ENCODE results near the gene MAGED2. TPM values are rescaled to one million over a fixed set of nuclear protein-coding genes. Genes with fewer than 3 reads are reported as not detected.

Gene MAGED2
- total RNA-seq, 1 experiment from 2014 or later, result 136 TPM

- TF ChIP-seq HMGXB4 (CRISPR knock-in tag; IDR thresholded peaks at IDR 0.05), result no peak
- no peak for TF ChIP-seq ZNF232 (CRISPR knock-in tag; IDR thresholded peaks at IDR 0.05)
- no peak for TF ChIP-seq CBFB (CRISPR knock-in tag; IDR thresholded peaks at IDR 0.05; ENCODE audit: low read depth)
- TF ChIP-seq, protein P1, sequence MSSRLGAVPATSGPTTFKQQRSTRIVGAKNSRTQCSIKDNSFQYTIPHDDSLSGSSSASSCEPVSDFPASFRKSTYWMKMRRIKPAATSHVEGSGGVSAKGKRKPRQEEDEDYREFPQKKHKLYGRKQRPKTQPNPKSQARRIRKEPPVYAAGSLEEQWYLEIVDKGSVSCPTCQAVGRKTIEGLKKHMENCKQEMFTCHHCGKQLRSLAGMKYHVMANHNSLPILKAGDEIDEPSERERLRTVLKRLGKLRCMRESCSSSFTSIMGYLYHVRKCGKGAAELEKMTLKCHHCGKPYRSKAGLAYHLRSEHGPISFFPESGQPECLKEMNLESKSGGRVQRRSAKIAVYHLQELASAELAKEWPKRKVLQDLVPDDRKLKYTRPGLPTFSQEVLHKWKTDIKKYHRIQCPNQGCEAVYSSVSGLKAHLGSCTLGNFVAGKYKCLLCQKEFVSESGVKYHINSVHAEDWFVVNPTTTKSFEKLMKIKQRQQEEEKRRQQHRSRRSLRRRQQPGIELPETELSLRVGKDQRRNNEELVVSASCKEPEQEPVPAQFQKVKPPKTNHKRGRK (CRISPR knock-in tag; IDR thresholded peaks at IDR 0.05; ENCODE audit: borderline replicate concordance), result no peak
- no peak for TF ChIP-seq GABPB1 (CRISPR knock-in tag; IDR thresholded peaks at IDR 0.05)
- TF ChIP-seq FOXJ3 (CRISPR knock-in tag; IDR thresholded peaks at IDR 0.05; ENCODE audit: borderline replicate concordance), result no peak
- no peak for TF ChIP-seq SMAD3 (CRISPR knock-in tag; IDR thresholded peaks at IDR 0.05; ENCODE audit: borderline replicate concordance)
- TF ChIP-seq TEAD1 (CRISPR knock-in tag; IDR thresholded peaks at IDR 0.05), result no peak
- DNase-seq (ENCODE audit: low spot score) (no peak), ATAC-seq (no peak)
- H3K36me3 Mint-ChIP-seq, result peaks cover 2% of the 10 kb centered on the region
- peaks cover 12% of the 10 kb centered on the region for H3K4me1 Mint-ChIP-seq
- H3K9me3 Mint-ChIP-seq, result no peaks in the 10 kb centered on the region
- ChIA-PET POLR2A (no interaction called here), CTCF (interaction anchor here (0.5 kb wide), 1 partner anchor 535 kb away, joined by 3 read pairs; no protein-coding TSS in a partner anchor)
- no peaks in the 10 kb centered on the region; the same call in 1 of the 2 replicates for H3K27me3 Mint-ChIP-seq (ENCODE audit: low read depth)
- H3K4me3 Mint-ChIP-seq, result no peak overlapping the region
- no peak overlapping the region for H3K27ac Mint-ChIP-seq
Measured at GRCh38 chrX:54821310-54821709, 13.8 kb downstream of the MAGED2 start.

GRCh38 chrX:54824195-54824594, 16.6 kb downstream of the MAGED2 start:
- CTCF ChIA-PET, result no interaction called here
- DNase-seq (ENCODE audit: low spot score) (no peak), ATAC-seq (no peak)
- no peaks in the 10 kb centered on the region for H3K36me3 Mint-ChIP-seq
- POLR2A ChIA-PET, result no interaction called here
- no peak overlapping the region for H3K27ac Mint-ChIP-seq
- no peaks in the 10 kb centered on the region; the same call in none of the 2 replicates for H3K27me3 Mint-ChIP-seq (ENCODE audit: low read depth)
- peaks cover 12% of the 10 kb centered on the region for H3K4me1 Mint-ChIP-seq
- TF ChIP-seq GRHL2 (CRISPR knock-in tag; IDR thresholded peaks at IDR 0.05; ENCODE audit: insufficient replicate concordance, severe bottlenecking), result no peak
- no peak for TF ChIP-seq ZNF671 (CRISPR knock-in tag; IDR thresholded peaks at IDR 0.05)
- TF ChIP-seq ETV6 (CRISPR knock-in tag; IDR thresholded peaks at IDR 0.05), result no peak
- TF ChIP-seq, protein P2, sequence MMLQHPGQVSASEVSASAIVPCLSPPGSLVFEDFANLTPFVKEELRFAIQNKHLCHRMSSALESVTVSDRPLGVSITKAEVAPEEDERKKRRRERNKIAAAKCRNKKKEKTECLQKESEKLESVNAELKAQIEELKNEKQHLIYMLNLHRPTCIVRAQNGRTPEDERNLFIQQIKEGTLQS (CRISPR knock-in tag; conservative IDR thresholded peaks at IDR 0.05), result no peak
- no peak for TF ChIP-seq STAT6 (CRISPR knock-in tag; conservative IDR thresholded peaks at IDR 0.05; ENCODE audit: low read depth)
- H3K4me3 Mint-ChIP-seq, result no peak overlapping the region
- H3K9me3 Mint-ChIP-seq, result no peaks in the 10 kb centered on the region

- Mint-ChIP-seq H3K4me1 (peaks cover 12% of the 10 kb centered on the region), H3K36me3 (no peaks in the 10 kb centered on the region), H3K4me3 (no peak overlapping the region), H3K27ac (no peak overlapping the region), H3K9me3 (no peaks in the 10 kb centered on the region), H3K27me3 (ENCODE audit: low read depth) (no peaks in the 10 kb centered on the region; the same call in none of the 2 replicates)
- ChIA-PET CTCF (no interaction called here), POLR2A (no interaction called here)
- TF ChIP-seq, protein P3, sequence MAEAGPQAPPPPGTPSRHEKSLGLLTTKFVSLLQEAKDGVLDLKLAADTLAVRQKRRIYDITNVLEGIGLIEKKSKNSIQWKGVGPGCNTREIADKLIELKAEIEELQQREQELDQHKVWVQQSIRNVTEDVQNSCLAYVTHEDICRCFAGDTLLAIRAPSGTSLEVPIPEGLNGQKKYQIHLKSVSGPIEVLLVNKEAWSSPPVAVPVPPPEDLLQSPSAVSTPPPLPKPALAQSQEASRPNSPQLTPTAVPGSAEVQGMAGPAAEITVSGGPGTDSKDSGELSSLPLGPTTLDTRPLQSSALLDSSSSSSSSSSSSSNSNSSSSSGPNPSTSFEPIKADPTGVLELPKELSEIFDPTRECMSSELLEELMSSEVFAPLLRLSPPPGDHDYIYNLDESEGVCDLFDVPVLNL (CRISPR knock-in tag; IDR thresholded peaks at IDR 0.05; ENCODE audit: borderline replicate concordance, low read depth), result no peak
- TF ChIP-seq GRHL2 (CRISPR knock-in tag; IDR thresholded peaks at IDR 0.05; ENCODE audit: insufficient replicate concordance, severe bottlenecking) (no peak), MYBL2 (CRISPR knock-in tag; IDR thresholded peaks at IDR 0.05) (no peak), NR1H2 (CRISPR knock-in tag; IDR thresholded peaks at IDR 0.05) (no peak)
- DNase-seq (ENCODE audit: low spot score) (no peak), ATAC-seq (no peak)
Measured at GRCh38 chrX:54824722-54825121, 17.2 kb downstream of the MAGED2 start.

Measured in WTC11 (cell line).